NCI-H526 treated with DMSO at 0.1 percent for 48 hours (cell line): ENCODE data around the gene NCK1.

Source experiments
- DNase-seq: peaks from one replicate; lab custom pipeline; 2025; lab: John Stamatoyannopoulos, UW

Gene NCK1

DNA sequence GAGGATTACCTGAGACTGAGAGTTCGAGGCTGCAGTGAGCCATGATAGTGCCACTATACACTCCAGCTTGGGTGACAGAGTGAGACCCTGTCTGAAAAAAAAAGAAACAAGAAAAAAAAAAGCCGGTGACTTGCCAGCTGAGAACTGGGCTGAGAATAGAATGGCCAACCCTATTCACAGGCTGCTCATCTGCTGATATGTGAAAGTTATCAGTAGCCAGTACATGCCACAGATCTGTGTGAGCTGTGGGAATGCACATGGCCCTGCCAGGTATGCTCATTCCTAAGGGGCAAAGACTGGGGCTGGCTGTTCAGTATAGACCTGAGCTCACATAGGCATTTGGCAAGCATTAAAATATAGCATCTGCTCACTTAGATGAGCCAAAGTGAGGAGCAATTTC is 126.6 kb downstream of the NCK1 start:
- DNase-seq, result no peak

DNA sequence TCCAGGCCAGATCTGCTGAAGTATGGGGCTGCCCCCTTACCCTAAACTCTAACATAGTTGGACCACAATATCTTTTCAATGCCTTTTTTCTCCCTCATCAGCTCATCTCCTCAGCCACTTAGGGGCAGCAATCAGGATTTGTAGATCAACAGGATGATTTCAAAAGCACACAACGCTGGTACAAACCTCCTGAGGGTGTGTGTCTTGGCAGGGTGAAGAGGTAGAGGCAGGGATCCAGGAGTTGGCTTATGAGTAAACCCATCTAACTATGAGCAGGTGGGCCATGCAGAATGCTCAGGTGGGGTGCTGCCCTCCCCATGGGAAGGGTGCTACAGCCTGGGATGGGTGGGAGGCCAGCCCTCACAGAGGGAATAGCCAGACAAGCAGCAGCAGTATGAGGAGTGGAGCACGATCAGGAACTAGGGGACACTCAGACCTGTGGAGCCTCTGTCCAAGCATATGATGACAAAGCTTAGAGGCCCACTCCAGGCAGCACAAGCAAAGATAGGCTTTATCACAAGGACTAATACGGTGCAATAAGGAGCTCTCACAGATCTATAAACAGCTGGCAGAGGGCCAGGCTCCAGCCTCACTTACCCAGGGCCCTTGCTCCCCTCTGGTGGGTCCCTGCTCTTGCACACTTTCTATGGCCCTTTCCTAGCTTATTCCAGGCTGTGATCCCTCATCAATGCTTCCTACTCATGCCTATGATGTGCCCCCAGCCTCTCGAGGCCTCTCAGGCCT is 127.9 kb downstream of the NCK1 start:
- DNase-seq, result no peak

DNA sequence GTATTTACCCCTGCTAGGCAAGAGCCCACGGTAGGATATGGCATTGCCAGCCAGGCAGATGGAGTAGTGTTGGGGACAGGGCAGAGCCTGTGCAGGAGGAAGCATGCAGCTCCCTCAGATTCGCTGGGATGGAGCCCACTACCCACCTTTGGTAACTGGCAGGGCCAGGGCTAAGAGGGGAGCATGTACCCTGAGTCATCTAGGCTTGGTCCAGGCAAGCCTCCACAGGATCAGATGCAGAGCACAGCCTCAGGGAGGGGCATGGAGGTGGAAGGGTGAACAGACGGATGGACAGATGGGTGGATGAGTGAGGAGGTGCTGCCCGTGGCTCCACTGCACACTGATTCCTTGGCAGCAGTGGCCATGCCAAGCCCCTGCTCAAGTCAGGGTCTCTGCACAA is 128.8 kb downstream of the NCK1 start:
- no peak for DNase-seq

DNA sequence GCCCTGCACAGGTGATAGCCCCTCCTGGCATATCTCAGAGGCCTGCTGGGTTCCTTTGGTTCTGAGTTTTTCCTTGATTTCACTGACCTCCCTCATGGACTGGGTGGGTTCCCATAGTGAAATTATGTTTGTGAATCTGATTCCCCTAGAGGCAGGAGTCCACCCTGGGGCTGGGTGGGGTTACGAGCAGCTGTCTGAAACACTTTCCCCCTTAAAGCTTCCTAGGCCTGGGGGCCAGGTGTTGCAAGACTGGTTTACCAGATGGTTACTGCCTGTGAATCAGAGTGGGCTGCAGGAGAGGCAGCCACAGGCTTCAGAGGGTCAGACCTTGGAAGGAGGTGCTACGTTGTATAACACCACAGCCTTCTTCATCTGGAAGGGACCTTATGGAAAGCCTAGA is 130.1 kb downstream of the NCK1 start:
- DNase-seq, result no peak

DNA sequence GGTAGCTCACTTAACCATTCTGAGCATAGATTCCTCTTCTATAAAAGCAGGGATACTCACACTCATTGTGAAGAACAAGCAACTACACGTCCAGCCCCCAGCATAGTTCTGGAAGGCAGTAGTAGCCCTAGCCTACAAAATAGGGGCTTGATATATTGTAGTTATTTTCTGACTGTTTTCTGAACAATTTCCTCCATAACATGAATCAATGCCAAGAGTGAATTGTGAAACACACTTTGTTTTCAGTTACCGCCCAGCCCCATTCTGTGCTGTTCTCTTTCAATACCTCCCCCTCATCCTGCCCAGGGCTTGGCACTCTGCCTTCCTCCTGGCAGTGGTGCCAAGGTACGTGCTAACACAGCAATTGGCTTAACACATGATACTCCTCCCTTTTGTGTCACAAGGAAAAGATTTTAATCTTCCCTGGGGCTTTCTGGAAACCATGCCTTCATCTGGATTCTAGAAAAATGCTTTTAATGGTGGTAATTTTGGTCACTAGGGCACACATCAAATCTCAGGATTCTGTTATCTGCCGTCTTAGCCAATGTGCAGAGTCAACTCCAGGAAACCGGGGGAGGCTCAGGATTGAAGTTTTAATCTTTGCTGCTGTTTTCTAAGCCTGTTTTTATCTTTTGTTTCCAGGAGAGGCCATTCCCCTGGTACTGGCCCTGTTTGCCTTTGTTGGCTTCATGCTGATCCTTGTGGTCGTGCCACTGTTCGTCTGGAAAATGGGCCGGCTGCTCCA is 132.9 kb downstream of the NCK1 start:
- DNase-seq, result no peak

DNA sequence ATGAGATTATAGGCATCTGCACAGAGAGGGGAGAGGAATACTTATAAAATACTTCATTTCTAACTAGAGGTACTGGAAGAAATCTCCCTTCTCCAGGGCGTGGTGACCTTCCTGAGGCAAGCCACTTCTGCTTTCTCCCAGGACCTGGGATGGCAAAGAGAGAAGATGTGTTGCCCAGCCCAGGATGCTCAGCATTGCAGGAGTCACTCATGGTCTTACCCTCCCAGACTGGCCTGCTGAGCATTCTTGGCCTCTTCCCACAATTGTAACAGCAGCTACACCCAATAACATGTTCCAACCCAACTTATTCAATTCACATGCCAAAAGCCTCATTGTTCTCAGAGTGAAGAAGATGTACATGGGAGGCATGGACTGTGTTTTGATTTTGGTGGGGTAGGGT is 133.6 kb downstream of the NCK1 start:
- no peak for DNase-seq
